Ureter (tissue), 1 donor: Measurements from ENCODE around the gene PEAK1. TPM values are rescaled to one million over a fixed set of nuclear protein-coding genes. Genes with fewer than 3 reads are reported as not detected.

Source experiments
- DNase-seq: peaks from one replicate; pipeline ENCODE4 v3.0.0-alpha.2; 2020; ENCODE audit warnings: low spot score
- total RNA-seq: library from RNA; stranded (reverse); gene quantifications from one replicate; pipeline ENCODE4 v1.2.4, GENCODE V29; 2023
- donor health status: DM: yes; HTN: yes; CAD: no.

The PEAK1 gene
- total RNA-seq, 1 donor from 2014 or later: 53.7 TPM

- no peak for DNase-seq
Observed at GRCh38 chr15:77060546-77060945, 359.4 kb downstream of the PEAK1 start.

DNA sequence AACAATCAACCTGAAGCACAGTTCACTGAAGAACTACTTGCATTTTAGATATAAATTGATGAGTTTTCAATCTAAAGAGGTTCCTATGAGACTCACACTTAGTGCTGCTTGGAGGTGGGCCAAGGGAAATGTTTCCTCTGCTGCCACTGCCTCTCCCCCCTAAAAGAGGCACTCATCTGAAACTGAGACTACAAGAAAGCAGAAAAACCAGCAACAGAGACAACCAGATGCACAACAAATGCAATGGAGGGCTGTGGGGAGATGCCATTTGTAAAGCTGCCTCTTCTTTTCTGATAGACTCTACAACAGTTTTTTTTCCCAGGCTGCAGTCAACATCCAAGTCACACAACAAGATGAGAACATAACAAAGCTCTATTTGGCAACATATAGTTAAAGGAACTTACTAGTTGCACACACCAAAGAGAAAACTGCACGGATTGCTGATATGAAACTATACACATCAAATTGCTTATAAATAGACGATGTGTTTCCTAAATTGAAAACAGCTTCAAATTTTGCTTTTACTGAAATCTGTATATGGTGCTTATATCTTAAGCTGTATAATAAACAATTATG, 360.0 kb downstream of the PEAK1 start:
- no peak for DNase-seq

DNA sequence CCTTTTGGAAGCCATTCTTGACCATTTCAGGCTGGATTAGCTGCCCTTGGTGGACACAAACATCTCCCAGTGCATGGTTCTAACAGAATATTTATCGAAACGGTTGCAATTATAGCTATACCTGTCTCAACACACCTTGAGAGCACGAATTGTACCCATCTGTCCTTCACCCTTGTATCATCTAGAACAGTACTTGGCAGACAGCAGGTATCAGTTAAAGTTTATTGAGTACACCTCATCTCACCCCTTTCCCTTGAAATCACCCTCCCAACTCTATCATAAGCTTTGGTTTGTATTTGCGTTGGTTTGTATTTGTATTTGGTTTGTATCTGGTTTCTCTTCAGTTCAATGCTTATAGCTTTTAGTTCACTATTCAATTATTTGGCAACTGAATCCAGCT, 361.4 kb downstream of the PEAK1 start:
- DNase-seq: no peak

DNA sequence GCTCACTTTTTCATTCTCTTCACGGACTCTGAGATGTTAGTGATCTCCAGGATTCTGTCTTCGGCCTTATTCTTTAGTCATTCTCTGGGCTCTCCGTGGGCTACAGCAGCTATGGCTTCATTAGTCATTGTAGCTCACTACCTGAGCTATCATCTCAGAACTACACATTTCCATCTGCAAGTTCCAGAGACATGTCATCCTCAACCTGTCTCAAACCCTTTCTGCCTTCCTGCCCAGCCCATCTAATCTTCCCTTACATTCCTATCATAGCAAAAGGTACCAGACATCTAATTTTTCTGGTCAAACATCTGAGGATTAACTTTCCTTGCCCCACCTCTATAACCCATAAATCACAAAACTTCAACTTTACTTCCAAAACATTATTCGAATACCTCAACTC, 362.2 kb downstream of the PEAK1 start:
- no peak for DNase-seq

GRCh38 chr15:77057072-77057471, 362.8 kb downstream of the PEAK1 start:
- DNase-seq: no peak

DNA sequence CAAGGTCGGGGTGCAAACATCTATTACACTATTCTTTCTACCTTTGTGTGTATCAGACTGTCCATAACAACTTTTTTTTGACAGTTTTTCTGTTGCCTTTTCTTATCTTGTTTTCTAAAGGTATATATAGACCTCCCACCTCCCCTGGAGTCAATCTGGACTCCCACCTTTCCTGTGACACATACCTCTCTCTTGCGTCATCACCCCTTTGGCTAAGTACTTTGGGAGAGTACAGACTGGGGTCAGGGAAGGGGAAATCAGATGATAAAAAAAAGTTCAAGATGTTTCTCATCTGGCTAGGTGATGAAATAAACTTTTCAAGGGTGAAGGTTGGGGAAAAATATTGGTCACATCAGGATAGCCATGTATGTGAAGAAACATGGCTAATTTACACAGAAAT, 366.2 kb downstream of the PEAK1 start:
- DNase-seq: no peak

DNA sequence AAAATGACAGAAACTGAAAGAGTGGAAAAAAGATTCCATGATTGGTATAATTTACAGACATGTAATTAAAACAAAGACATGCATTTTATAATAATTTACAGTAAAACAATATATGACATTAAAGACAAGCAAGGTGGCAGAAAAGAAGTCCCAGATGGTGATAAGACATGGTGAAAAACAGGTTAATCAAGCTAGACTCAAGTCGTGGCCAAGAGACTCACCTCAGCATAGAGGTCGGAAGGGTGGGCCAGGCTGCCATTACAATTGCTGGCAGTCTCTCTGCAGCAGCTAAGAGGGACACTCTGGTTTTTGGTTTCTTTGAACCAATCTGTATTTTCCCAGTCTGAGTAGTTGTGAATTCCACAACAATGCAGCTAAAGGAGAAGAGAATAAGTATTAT, 367.3 kb downstream of the PEAK1 start:
- DNase-seq: no peak

Other genes starting within 250 kb of the PEAK1 start
- gene HMG20A, start 784 bp upstream of the PEAK1 start, total RNA-seq: 58.4 TPM
- 1.7 TPM for gene LINGO1, start 212.8 kb upstream of the PEAK1 start, total RNA-seq